K562 (cell line): ENCODE measurements around the gene NSG2. TPM values are rescaled to one million over a fixed set of nuclear protein-coding genes. Genes with fewer than 3 reads are reported as not detected.

Experiments
- ATAC-seq: fragments of 200-7000 bp; cut with Tn5 transposase; 3 replicates; pipeline ENCODE4 v1.9.1; 2020; ENCODE audit warnings: moderate library complexity
- BruUV-seq: library from RNA; stranded (reverse); fragments of 400-500 nt; replicated peaks from 2 replicates; lab custom pipeline; 2021; lab: Mats Ljungman, UMichigan
- CTCF ChIA-PET: fragments of 300-600 bp; formaldehyde crosslinking; extraction: SDS; loops from one replicate; lab custom pipeline; 2021; ENCODE audit warnings: low intra/inter-chr PET ratio; lab: Yijun Ruan, JAX
- POLR2A ChIA-PET: fragments of 300-600, 350-650 bp; sonication (Branson Sonifier 250); formaldehyde crosslinking; extraction: SDS; loops from one replicate; lab custom pipeline; 2021; ENCODE audit warnings: antibody characterized with exemption, inconsistent platforms; lab: Yijun Ruan, JAX
- DNase-seq, 4 experiments: peaks; one replicate each; pipeline versions ENCODE4 v3.0.0 to v3.0.0-alpha.2; 2011 to 2018; ENCODE audit warnings: low spot score in 3 of 4, mixed read lengths in 3 of 4; ENCODE audit errors: extremely low read depth in 1 of 4
- FAIRE-seq: peaks from 2 replicates; lab custom pipeline; 2011; peaks lifted over from hg19 to GRCh38; lab: Jason Lieb, UNC
- H2AFZ ChIP-seq: 2 replicates; pipeline ENCODE4 v1.6.0; 2011; ENCODE audit warnings: low read depth, low read length, control low read depth, inconsistent platforms
- H3K27ac ChIP-seq: fragments of 200-600 bp; 3 replicates; pipeline ENCODE4 v1.8.0; 2011; ENCODE audit warnings: low read depth, mild to moderate bottlenecking, control low read depth, inconsistent platforms, low read length, moderate library complexity, mixed read lengths; ENCODE audit errors: extremely low read depth
- H3K27me3 ChIP-seq, 2 experiments: fragments of 300-600 bp in 1 of 2; 2 replicates in 1 of 2; 3 replicates in 1 of 2; pipeline versions ENCODE4 v1.6.0 to v1.8.0; 2011; ENCODE audit warnings: inconsistent platforms in 2 of 2, low read length in 2 of 2, mild to moderate bottlenecking in 1 of 2, mixed read lengths in 1 of 2, moderate library complexity in 1 of 2; ENCODE audit not compliant: control insufficient read depth in 2 of 2, insufficient read depth in 2 of 2
- H3K36me3 ChIP-seq: fragments of 300-600 bp; 3 replicates; pipeline ENCODE4 v1.8.0; 2011; ENCODE audit warnings: mild to moderate bottlenecking, low read length, inconsistent platforms; ENCODE audit not compliant: control insufficient read depth, insufficient read depth
- H3K4me1 ChIP-seq, 2 experiments: fragments of 200-600 bp in 1 of 2; replicated peaks in 1 of 2; 2 replicates in 1 of 2; 3 replicates in 1 of 2; pipeline versions ENCODE4 v1.5.1 to v1.8.0; 2011; ENCODE audit warnings: inconsistent platforms in 2 of 2, low read length in 2 of 2, mild to moderate bottlenecking in 1 of 2, mixed read lengths in 1 of 2, moderate library complexity in 1 of 2; ENCODE audit not compliant: control insufficient read depth in 2 of 2, insufficient read depth in 2 of 2
- H3K4me2 ChIP-seq: 2 replicates; pipeline ENCODE4 v1.6.1; 2011; ENCODE audit warnings: low read length, control low read depth, inconsistent platforms, mixed read lengths; ENCODE audit not compliant: insufficient read depth
- H3K4me3 ChIP-seq: fragments of 200-600 bp; sonication (generic), shearing (Covaris generic); 2 replicates; pipeline ENCODE4 v1.5.1; 2016; ENCODE audit warnings: control low read depth, inconsistent platforms
- H3K79me2 ChIP-seq: fragments of 200-600 bp; 3 replicates; pipeline ENCODE4 v1.8.0; 2011; ENCODE audit warnings: low read length, inconsistent platforms; ENCODE audit not compliant: control insufficient read depth, insufficient read depth
- H3K9ac ChIP-seq, 2 experiments: 2 replicates each; pipeline versions ENCODE4 v1.6.0 to v1.6.1; 2011; ENCODE audit warnings: low read depth in 2 of 2, low read length in 2 of 2, control low read depth in 1 of 2, inconsistent platforms in 1 of 2, mild to moderate bottlenecking in 1 of 2, mixed read lengths in 1 of 2; ENCODE audit not compliant: insufficient read depth in 1 of 2
- H3K9me1 ChIP-seq: one replicate; pipeline ENCODE4 v1.6.0; 2011; ENCODE audit warnings: inconsistent platforms, mild to moderate bottlenecking, low read length, moderate library complexity; ENCODE audit not compliant: control insufficient read depth, insufficient read depth
- H3K9me3 ChIP-seq: replicated peaks from 2 replicates; pipeline ENCODE4 v1.5.1; 2011; ENCODE audit warnings: low read depth, low read length, inconsistent platforms; ENCODE audit not compliant: control insufficient read depth, insufficient read depth
- H4K20me1 ChIP-seq: replicated peaks from 2 replicates; pipeline ENCODE4 v1.6.1; 2011; ENCODE audit warnings: low read length, inconsistent platforms, mixed read lengths; ENCODE audit not compliant: control insufficient read depth, insufficient read depth
- ETS1 ChIP-seq: conservative IDR thresholded peaks from 2 replicates; pipeline ENCODE4 v1.6.1; 2011; ENCODE audit warnings: low read depth, mild to moderate bottlenecking, low read length; ENCODE audit not compliant: control insufficient read depth
- GABPA ChIP-seq: fragments of 200-800 bp; sonication (Bioruptor generic); conservative IDR thresholded peaks from 2 replicates; pipeline ENCODE4 v1.6.1; 2016; ENCODE audit warnings: low read depth, missing genetic modification characterization, missing compliant biosample characterization
- SMARCA5 ChIP-seq: fragments of 450-650 bp; IDR thresholded peaks from 2 replicates; pipeline ENCODE4 v1.6.1; 2016
- TOE1 ChIP-seq, 2 experiments: fragments of 450-650 bp in 1 of 2; sonication (generic) in 1 of 2; formaldehyde crosslinking in 1 of 2; IDR thresholded peaks; 2 replicates each; pipeline versions ENCODE4 v1.7.1 to v1.8.0; 2016 to 2022; ENCODE audit warnings: borderline replicate concordance in 2 of 2, mild to moderate bottlenecking in 2 of 2, antibody characterized with exemption in 1 of 2, inconsistent platforms in 1 of 2, low read depth in 1 of 2, missing genetic modification reagents in 1 of 2, moderate library complexity in 1 of 2
- WGBS: fragments of 100-300 bp; shearing (Covaris generic); methylation state at CpG from one replicate; pipeline ENCODE4 v1.1.6; 2016; ENCODE audit warnings: low coverage, mixed read lengths; ENCODE audit not compliant: insufficient coverage; ENCODE audit errors: missing lambda C conversion rate; 5-methylcytosine and 5-hydroxymethylcytosine counted together
- in situ Hi-C: fragments of 300-500 bp; cut with MboI; formaldehyde crosslinking; loops from 4 replicates; pipeline ENCODE4 v1.15.0; 2018; ENCODE audit warnings: inconsistent platforms, mixed read lengths
- intact Hi-C: fragments of 100-400 bp; cut with micrococcal nuclease; formaldehyde crosslinking; loops from 2 replicates; pipeline ENCODE4 v1.14.2; 2022
- polyA plus RNA-seq, 8 experiments: library from polyadenylated mRNA; depleted of rRNA in 4 of 8; stranded (reverse) in 5 of 8; unstranded in 3 of 8; fragments of >200 nt; fragmentation: Nextera tagmentation in 2 of 8; fragmentation: Illumina TruSeq in 1 of 8; extraction: Ambion mirVana in 2 of 8; extraction: Trizol in 1 of 8; gene quantifications; 2 replicates each; pipeline versions ENCODE4 v1.2.1 to v1.2.3, GENCODE V29; 2011 to 2014; ENCODE audit warnings: inconsistent platforms in 1 of 8, missing spikeins in 1 of 8
- total RNA-seq, 7 experiments: library from RNA; depleted of rRNA in 6 of 7; stranded (reverse); fragments of >200 nt in 6 of 7; fragmentation: Illumina TruSeq in 2 of 7; extraction: Trizol in 2 of 7; gene quantifications; 2 replicates each; pipeline versions ENCODE4 v1.2.1 to v1.2.3, GENCODE V29; 2011 to 2021; ENCODE audit warnings: low replicate concordance in 1 of 7

The NSG2 gene
- total and polyA plus RNA-seq, 9 of the 15 experiments (the other 6 are each of a cell fraction or from before 2014, with no cell fraction given), result not detected

GRCh38 chr5:174086751-174087150 lies 41.2 kb downstream of the NSG2 start:
- FAIRE-seq (no peak), DNase-seq (no peak), ATAC-seq (no peak)
- H3K36me3 ChIP-seq, result no peaks in the 10 kb centered on the region
- peaks cover 0 to 48% of the 10 kb centered on the region in 2 experiments; a peak in 3 of 5 replicates for H3K27me3 ChIP-seq
- intact Hi-C loops (no loop called here), in situ Hi-C loops (no loop called here)
- H3K9me3 ChIP-seq, result no peaks in the 10 kb centered on the region
- CTCF ChIA-PET, result no interaction called here
- 0 out of 2 replicates have a peak, but pooled peaks cover 2% of the 10 kb centered on the region for H4K20me1 ChIP-seq
- WGBS, result 3% methylated on average over 5 of the region's 5 CpGs
- H3K4me2 ChIP-seq, result no peak overlapping the region
- no peaks in the 10 kb centered on the region for H3K79me2 ChIP-seq
- no peak overlapping the region for H3K27ac ChIP-seq
- no peaks in the 10 kb centered on the region for H3K9me1 ChIP-seq
- no peak overlapping the region for H3K4me3 ChIP-seq
- no TSS peak for BruUV-seq
- POLR2A ChIA-PET, result interaction anchor here (1.0 to 1.3 kb wide), 2 partner anchors 8 to 9 kb away, joined by 3 read pairs; no protein-coding TSS in a partner anchor
- TF ChIP-seq ETS1, result no peak
- TF ChIP-seq SMARCA5, result no peak
- no peak for TF ChIP-seq GABPA (tag)
- no peak for TF ChIP-seq TOE1 (IDR thresholded peaks at IDR 0.05; ENCODE audit: borderline replicate concordance)
- TF ChIP-seq TOE1 (CRISPR knock-in tag; IDR thresholded peaks at IDR 0.05; ENCODE audit: borderline replicate concordance, low read depth), result no peak
- no peak overlapping the region for H3K9ac ChIP-seq
- no peaks in the 10 kb centered on the region; a peak in 1 of 5 replicates for H3K4me1 ChIP-seq
- H2AFZ ChIP-seq, result no peak overlapping the region
